ENCODE measurements around the gene DLK1.
A peak's percentile ranks its signal among the peaks of the same experiment; 100 is the strongest.

DLK1 gene

GRCh38 chr14:100714258-100714892 lies 12.3 kb upstream of the DLK1 start:
- peak; percentile 68 for DNase-seq

- no peak for DNase-seq
Measured at GRCh38 chr14:100715332-100715731, 11.4 kb upstream of the DLK1 start.

GRCh38 chr14:100715803-100716202 lies 10.9 kb upstream of the DLK1 start:
- no peak for DNase-seq

GRCh38 chr14:100717386-100717785 lies 9.3 kb upstream of the DLK1 start:
- DNase-seq, result no peak

DNA sequence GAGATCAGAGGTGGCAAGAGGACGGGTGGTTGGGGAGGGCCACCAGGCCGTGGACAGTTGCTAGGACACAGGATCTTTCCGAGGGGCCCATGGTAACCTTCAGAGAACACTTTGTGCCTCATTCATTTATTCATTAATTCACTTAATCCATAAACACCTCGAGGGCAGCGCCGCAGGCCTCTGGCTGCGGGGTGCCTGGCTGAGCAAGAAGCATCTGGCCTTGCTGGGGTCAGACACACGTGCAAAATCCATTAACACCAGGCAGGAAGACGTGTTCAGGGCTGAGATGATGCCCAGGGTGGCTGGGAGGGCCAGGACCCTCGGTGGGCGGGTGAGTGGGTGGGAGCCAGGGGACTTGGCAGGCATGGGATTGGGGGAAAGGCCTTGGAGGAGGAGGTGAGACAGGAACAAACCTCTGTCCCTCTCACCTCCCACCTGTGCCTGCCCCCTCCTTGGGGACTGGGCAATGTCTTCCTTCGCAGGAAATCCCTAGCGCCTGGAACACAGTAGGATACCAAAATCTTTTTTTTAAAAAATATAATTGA lies 6.6 kb upstream of the DLK1 start:
- no peak for DNase-seq

- no peak for DNase-seq
Measured at GRCh38 chr14:100721568-100721967, 5.1 kb upstream of the DLK1 start.

DNA sequence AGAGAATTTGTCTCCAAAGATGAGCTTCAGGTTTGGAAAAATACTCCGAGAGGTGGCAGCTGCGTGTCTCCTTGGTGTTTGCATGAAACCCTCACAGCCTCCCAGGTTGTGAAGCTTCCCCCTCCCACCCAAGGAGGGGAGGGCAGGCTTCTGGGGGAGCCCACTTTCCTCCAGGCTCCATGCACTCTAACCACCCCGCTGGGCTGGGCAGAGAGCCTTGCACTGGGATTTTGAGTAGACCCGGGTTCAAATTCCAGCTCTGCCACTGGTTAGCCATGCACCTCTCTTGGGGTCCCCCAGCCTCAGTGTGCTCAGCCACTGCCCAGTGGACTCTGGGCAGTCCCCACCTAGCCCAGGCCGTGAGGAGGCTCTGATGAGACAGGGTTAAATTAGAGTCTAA lies 4.3 kb upstream of the DLK1 start:
- no peak for DNase-seq

- DNase-seq, result no peak
Measured at GRCh38 chr14:100723135-100723829, 3.4 kb upstream of the DLK1 start.

DNA sequence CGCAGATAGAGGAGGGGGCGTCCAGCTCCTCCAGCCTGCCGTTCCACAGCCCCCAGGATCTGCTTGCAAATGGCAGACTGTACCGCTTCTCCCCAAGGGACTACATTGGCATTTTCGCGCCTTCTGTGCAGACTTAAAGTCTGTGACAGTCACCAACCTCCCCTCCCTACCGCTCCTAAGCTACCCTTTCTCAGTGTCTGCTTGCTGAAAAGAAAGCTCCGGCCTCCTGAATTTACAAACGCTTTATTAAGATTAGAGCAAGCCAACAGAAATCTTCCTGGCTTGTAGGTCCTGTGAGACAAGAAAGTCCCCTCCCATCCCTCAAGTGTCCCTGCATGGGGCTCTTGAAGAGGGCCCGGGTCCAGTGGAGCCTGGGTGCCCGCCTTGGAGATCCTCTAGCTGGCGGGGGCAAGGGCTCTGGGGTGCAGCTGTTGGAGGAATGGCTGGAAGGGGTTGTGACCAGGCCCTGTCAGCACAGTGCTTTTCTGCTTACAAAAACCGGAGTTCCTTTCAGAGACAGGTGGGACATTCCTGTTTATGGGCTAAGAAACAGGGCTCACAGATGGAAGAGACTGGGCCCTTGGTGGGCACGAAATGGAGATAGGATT lies 2.8 kb upstream of the DLK1 start:
- no peak for DNase-seq

DNA sequence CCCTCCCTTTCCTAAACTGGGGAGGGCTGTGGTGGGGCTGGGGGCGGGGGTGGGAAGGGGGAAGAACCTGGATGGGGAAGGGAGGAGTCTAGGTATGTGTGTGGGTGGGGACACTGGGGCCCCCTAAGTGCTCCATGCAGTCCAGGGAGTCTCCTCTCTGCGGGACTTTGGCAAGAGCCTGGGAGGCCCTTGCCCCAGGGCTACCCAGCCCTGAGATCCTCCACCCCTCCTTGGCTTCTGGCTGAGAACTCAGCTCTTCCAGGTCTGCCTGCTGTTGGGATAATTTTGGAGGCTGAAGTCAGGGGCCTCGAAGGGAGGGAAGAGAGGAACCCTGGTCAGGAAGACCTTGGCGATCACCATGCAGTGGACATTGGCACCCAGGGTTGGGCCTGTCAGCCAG lies 2.2 kb upstream of the DLK1 start:
- DNase-seq, result no peak

- no peak for DNase-seq
Measured at GRCh38 chr14:100725587-100726387, 905 bp upstream of the DLK1 start.

GRCh38 chr14:100727086-100727872 lies 587 bp downstream of the DLK1 start:
- DNase-seq, result no peak

- DNase-seq, result no peak
Measured at GRCh38 chr14:100727873-100728240, 1.2 kb downstream of the DLK1 start.

DNA sequence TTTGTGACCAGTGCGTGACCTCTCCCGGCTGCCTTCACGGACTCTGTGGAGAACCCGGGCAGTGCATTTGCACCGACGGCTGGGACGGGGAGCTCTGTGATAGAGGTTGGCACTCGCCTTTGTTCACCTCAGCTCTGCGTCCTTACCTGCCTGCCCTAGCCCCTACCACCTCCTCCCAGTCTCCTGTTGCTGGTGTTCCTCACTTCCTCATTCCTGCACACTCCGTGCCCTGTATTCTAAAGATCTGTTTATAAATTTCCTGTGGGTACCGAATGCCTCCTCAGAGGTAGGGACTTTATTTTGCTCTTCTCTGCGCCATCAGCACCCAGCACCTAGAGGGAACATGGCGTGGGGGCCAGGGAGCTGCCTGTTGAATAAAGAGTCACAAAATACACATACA lies 2.3 kb downstream of the DLK1 start:
- DNase-seq, result no peak

- no peak for DNase-seq
Measured at GRCh38 chr14:100729982-100730381, 3.3 kb downstream of the DLK1 start.

GRCh38 chr14:100730581-100730980 lies 3.9 kb downstream of the DLK1 start:
- no peak for DNase-seq

- DNase-seq, result no peak
Measured at GRCh38 chr14:100731011-100731670, 4.4 kb downstream of the DLK1 start.

GRCh38 chr14:100731846-100732765 lies 5.4 kb downstream of the DLK1 start:
- DNase-seq, result no peak

- no peak for DNase-seq
Measured at GRCh38 chr14:100732766-100733100, 6.0 kb downstream of the DLK1 start.

GRCh38 chr14:100733152-100733850 lies 6.6 kb downstream of the DLK1 start:
- DNase-seq, result no peak

All from NCI-H2029 (cell line).